Central memory CD8-positive, alpha-beta T cell (primary cell): ENCODE measurements around the gene GJB4.
"Not testable (repeated sequence)": the region's sequence is repeated elsewhere in the genome, so short reads cannot be mapped to it uniquely, and the experiment has no call there.

Experiments used
- ATAC-seq: fragments of 150-1000 bp; cut with Tn5 transposase; replicated peaks from 2 replicates; pipeline ENCODE4 v1.10.0; 2022; ENCODE audit warnings: mild to moderate bottlenecking, moderate FRiP score, moderate number of reproducible peaks; ENCODE audit not compliant: poor library complexity, severe bottlenecking; ENCODE audit errors: extremely low read depth
- DNase-seq, 2 donors: peaks; one replicate each; pipeline ENCODE4 v3.0.0; 2021; ENCODE audit warnings: low spot score in 2 of 2
- H3K27ac Mint-ChIP-seq: one replicate; pipeline ENCODE4 v1.8.0; 2022; ENCODE audit warnings: low read depth, mild to moderate bottlenecking, moderate library complexity, mixed read lengths
- H3K27me3 Mint-ChIP-seq: one replicate; pipeline ENCODE4 v1.8.0; 2022; ENCODE audit warnings: mixed read lengths
- H3K36me3 Mint-ChIP-seq: one replicate; pipeline ENCODE4 v1.8.0; 2022; ENCODE audit warnings: mild to moderate bottlenecking, moderate library complexity, mixed read lengths; ENCODE audit not compliant: insufficient read depth
- H3K4me1 Mint-ChIP-seq: one replicate; pipeline ENCODE4 v1.8.0; 2022; ENCODE audit warnings: mixed read lengths
- H3K4me3 Mint-ChIP-seq: one replicate; pipeline ENCODE4 v1.8.0; 2022; ENCODE audit warnings: mild to moderate bottlenecking, moderate library complexity, mixed read lengths
- H3K9me3 Mint-ChIP-seq: one replicate; pipeline ENCODE4 v1.8.0; 2022; ENCODE audit warnings: mixed read lengths

Gene GJB4

GRCh38 chr1:34803770-34804169 is 44.2 kb downstream of the GJB4 start:
- ATAC-seq = no peak
- Mint-ChIP-seq H3K9me3 (peaks cover 8% of the 10 kb centered on the region), H3K27ac (no peak overlapping the region), H3K4me3 (no peak overlapping the region), H3K4me1 (no peaks in the 10 kb centered on the region), H3K36me3 (no peaks in the 10 kb centered on the region), H3K27me3 (no peaks in the 10 kb centered on the region)
- no peak for DNase-seq

GRCh38 chr1:34806396-34806795 is 46.9 kb downstream of the GJB4 start:
- Mint-ChIP-seq H3K9me3 (peaks cover 8% of the 10 kb centered on the region), H3K4me1 (no peaks in the 10 kb centered on the region), H3K4me3 (no peak overlapping the region), H3K36me3 (no peaks in the 10 kb centered on the region), H3K27ac (no peak overlapping the region), H3K27me3 (no peaks in the 10 kb centered on the region)
- DNase-seq (no peak), ATAC-seq (no peak)

GRCh38 chr1:34808051-34808810 is 48.7 kb downstream of the GJB4 start:
- ATAC-seq (no peak), DNase-seq (no peak)
- H3K4me3 Mint-ChIP-seq = no peak overlapping the region
- no peaks in the 10 kb centered on the region for H3K27me3 Mint-ChIP-seq
- H3K27ac Mint-ChIP-seq = no peak overlapping the region
- H3K4me1 Mint-ChIP-seq = no peaks in the 10 kb centered on the region
- peaks cover 6% of the 10 kb centered on the region for H3K9me3 Mint-ChIP-seq
- no peaks in the 10 kb centered on the region for H3K36me3 Mint-ChIP-seq

GRCh38 chr1:34810781-34811180 is 51.2 kb downstream of the GJB4 start:
- H3K27ac Mint-ChIP-seq, ATAC-seq, H3K27me3 Mint-ChIP-seq, H3K4me1 Mint-ChIP-seq, DNase-seq, H3K9me3 Mint-ChIP-seq, H3K4me3 Mint-ChIP-seq, H3K36me3 Mint-ChIP-seq: not testable (repeated sequence)
